ENCODE data around the gene UNKL. TPM values are rescaled to one million over a fixed set of nuclear protein-coding genes. Genes with fewer than 3 reads are reported as not detected.

The UNKL gene
- total RNA-seq, 1 donor from 2014 or later: 26.2 TPM

- Mint-ChIP-seq H3K27me3 (ENCODE audit: low read depth) (no peaks in the 10 kb centered on the region), H3K4me3 (no peak overlapping the region), H3K36me3 (ENCODE audit: low read depth) (no peaks in the 10 kb centered on the region), H3K27ac (ENCODE audit: unreplicated experiment) (no peak overlapping the region), H3K9me3 (no peaks in the 10 kb centered on the region), H3K4me1 (peaks cover under 1% of the 10 kb centered on the region)
- DNase-seq (ENCODE audit: low read depth, low spot score): no peak
- no peak for TF ChIP-seq CTCF (conservative IDR thresholded peaks at IDR 0.05)
Measured at GRCh38 chr16:1385232-1385631, 29.3 kb downstream of the UNKL start.

- no peaks in the 10 kb centered on the region for H3K36me3 Mint-ChIP-seq (ENCODE audit: low read depth)
- H3K9me3 Mint-ChIP-seq: no peaks in the 10 kb centered on the region
- H3K27ac Mint-ChIP-seq (ENCODE audit: unreplicated experiment): no peak overlapping the region
- peaks cover 9% of the 10 kb centered on the region for H3K4me1 Mint-ChIP-seq
- no peak for DNase-seq (ENCODE audit: low read depth, low spot score)
- H3K4me3 Mint-ChIP-seq: no peak overlapping the region
- peaks cover 2% of the 10 kb centered on the region for H3K27me3 Mint-ChIP-seq (ENCODE audit: low read depth)
- TF ChIP-seq CTCF (conservative IDR thresholded peaks at IDR 0.05): no peak
Measured at GRCh38 chr16:1383556-1383955, 30.9 kb downstream of the UNKL start.

- no peak for DNase-seq (ENCODE audit: low read depth, low spot score)
- no peak for TF ChIP-seq CTCF (conservative IDR thresholded peaks at IDR 0.05)
- no peak overlapping the region for H3K27ac Mint-ChIP-seq (ENCODE audit: unreplicated experiment)
- peaks cover 19% of the 10 kb centered on the region for H3K4me1 Mint-ChIP-seq
- peaks cover 2% of the 10 kb centered on the region for H3K27me3 Mint-ChIP-seq (ENCODE audit: low read depth)
- no peaks in the 10 kb centered on the region for H3K9me3 Mint-ChIP-seq
- H3K4me3 Mint-ChIP-seq: no peak overlapping the region
- no peaks in the 10 kb centered on the region for H3K36me3 Mint-ChIP-seq (ENCODE audit: low read depth)
Measured at GRCh38 chr16:1381612-1382406, 32.7 kb downstream of the UNKL start.

- H3K27ac Mint-ChIP-seq (ENCODE audit: unreplicated experiment): no peak overlapping the region
- peaks cover 19% of the 10 kb centered on the region for H3K4me1 Mint-ChIP-seq
- H3K4me3 Mint-ChIP-seq: peak overlapping the region; percentile 87
- no peak for TF ChIP-seq CTCF (conservative IDR thresholded peaks at IDR 0.05)
- H3K36me3 Mint-ChIP-seq (ENCODE audit: low read depth): no peaks in the 10 kb centered on the region
- no peak for DNase-seq (ENCODE audit: low read depth, low spot score)
- peaks cover 2% of the 10 kb centered on the region for H3K27me3 Mint-ChIP-seq (ENCODE audit: low read depth)
- H3K9me3 Mint-ChIP-seq: no peaks in the 10 kb centered on the region
Measured at GRCh38 chr16:1380195-1380594, 34.3 kb downstream of the UNKL start.

GRCh38 chr16:1379304-1380076 is 35.0 kb downstream of the UNKL start:
- Mint-ChIP-seq H3K4me1 (peaks cover 19% of the 10 kb centered on the region), H3K9me3 (no peaks in the 10 kb centered on the region), H3K4me3 (peak overlapping the region; percentile 87), H3K36me3 (ENCODE audit: low read depth) (no peaks in the 10 kb centered on the region), H3K27ac (ENCODE audit: unreplicated experiment) (no peak overlapping the region), H3K27me3 (ENCODE audit: low read depth) (peaks cover 2% of the 10 kb centered on the region)
- peak; percentile 71 for DNase-seq (ENCODE audit: low read depth, low spot score)
- TF ChIP-seq CTCF (conservative IDR thresholded peaks at IDR 0.05): no peak
